TTC549 (cell line): ENCODE measurements around the gene STAC3.

Experiments used
- FAIRE-seq: peaks from 2 replicates; lab custom pipeline; 2012; peaks lifted over from hg19 to GRCh38; lab: Jason Lieb, UNC

Gene STAC3

GRCh38 chr12:57210461-57210860 lies 40.5 kb downstream of the STAC3 start:
- FAIRE-seq = no peak

- no peak for FAIRE-seq
These were observed 41.1 kb downstream of the STAC3 start for GRCh38 chr12:57209916-57210315.

DNA sequence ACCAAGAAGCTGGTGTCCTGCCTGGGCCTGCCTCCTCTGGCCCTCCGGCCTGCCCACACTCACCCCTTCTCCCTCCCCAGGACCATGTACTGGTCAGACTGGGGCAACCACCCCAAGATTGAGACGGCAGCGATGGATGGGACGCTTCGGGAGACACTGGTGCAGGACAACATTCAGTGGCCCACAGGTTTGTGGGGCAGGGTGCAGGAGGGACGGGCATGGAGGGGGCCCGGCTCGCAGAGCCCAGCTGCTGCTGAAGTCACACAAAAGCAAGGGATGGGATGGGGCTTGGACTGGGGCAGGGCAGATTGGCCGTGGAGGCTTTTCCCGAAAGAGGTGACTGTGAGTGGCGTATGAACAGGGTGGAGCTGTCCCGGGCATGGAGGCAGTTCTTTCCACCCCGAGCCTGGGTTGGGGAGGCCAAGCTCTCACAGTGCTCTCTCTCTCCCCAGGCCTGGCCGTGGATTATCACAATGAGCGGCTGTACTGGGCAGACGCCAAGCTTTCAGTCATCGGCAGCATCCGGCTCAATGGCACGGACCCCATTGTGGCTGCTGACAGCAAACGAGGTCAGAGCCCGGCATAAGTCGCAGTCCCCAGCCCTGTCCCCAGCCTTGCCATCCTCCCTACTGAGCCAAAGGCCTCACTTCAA lies 42.2 kb downstream of the STAC3 start:
- no peak for FAIRE-seq

- no peak for FAIRE-seq
These were observed 43.0 kb downstream of the STAC3 start for GRCh38 chr12:57207731-57208630.

GRCh38 chr12:57205931-57206330 lies 45.1 kb downstream of the STAC3 start:
- FAIRE-seq = no peak

DNA sequence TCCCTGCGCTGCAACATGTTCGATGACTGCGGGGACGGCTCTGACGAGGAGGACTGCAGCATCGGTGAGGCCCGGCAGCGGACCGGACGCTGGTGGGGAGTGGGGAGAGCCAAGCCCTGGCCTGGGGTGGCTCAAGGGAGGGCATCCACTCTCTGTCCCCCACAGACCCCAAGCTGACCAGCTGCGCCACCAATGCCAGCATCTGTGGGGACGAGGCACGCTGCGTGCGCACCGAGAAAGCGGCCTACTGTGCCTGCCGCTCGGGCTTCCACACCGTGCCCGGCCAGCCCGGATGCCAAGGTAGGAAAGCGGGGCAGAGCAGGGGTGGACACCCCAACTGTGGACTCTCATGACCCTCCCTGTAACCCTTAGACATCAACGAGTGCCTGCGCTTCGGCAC lies 45.8 kb downstream of the STAC3 start:
- FAIRE-seq = no peak

DNA sequence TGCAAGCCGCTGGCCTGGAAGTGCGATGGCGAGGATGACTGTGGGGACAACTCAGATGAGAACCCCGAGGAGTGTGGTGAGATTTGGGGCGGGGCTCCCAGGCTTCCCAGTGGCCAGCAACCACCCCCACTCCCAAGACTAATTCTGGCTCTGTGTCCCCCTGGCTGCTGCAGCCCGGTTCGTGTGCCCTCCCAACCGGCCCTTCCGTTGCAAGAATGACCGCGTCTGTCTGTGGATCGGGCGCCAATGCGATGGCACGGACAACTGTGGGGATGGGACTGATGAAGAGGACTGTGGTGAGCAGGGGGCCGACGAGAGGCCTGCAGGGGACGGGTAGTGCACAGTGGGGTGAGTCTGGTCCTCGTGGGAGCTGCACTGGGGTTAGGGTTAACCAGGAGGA lies 46.5 kb downstream of the STAC3 start:
- no peak for FAIRE-seq

- FAIRE-seq = no peak
These were observed 47.2 kb downstream of the STAC3 start for GRCh38 chr12:57203791-57204190.

DNA sequence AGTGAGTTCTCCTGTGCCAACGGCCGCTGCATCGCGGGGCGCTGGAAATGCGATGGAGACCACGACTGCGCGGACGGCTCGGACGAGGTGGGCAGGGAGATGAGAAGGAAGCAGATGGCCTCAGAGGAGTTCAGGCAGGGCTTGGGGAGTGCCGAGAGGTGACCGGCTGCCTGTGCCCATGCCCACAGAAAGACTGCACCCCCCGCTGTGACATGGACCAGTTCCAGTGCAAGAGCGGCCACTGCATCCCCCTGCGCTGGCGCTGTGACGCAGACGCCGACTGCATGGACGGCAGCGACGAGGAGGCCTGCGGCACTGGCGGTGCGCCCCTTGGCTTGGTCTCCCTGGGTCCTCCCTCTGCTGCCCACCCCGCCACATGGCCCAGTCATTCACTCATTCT lies 47.8 kb downstream of the STAC3 start:
- no peak for FAIRE-seq

DNA sequence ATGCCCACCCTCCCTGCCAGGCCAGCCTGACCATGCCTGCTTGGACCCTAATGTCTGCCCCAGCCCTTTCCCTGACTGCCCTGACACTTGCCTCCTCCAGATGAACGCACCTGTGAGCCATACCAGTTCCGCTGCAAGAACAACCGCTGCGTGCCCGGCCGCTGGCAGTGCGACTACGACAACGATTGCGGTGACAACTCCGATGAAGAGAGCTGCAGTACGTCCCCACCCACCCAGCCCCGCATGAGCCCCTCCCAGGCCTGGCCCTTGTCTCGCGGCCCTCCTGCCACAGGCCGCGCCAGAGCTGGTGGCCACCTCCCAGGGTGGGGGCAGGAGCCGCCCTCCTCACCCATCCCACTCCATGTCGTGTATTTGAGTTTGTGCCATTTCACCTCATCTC lies 48.7 kb downstream of the STAC3 start:
- no peak for FAIRE-seq

GRCh38 chr12:57201631-57202030 lies 49.4 kb downstream of the STAC3 start:
- no peak for FAIRE-seq

DNA sequence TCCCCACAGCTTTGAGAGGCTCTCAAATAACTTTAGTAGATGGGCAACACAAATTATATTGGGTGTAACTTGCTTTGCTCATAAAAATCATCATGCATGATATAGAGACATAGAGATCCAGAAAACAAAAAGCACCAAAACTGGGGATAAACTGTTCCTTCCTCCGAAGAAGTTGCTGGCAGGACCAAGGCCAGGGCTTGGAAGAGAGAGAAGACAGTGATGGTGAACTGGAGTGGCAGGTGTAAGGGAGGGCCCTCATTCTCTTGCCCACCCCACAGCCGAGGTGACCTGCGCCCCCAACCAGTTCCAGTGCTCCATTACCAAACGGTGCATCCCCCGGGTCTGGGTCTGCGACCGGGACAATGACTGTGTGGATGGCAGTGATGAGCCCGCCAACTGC lies 49.8 kb downstream of the STAC3 start:
- FAIRE-seq = no peak

GRCh38 chr12:57200497-57200896 lies 50.5 kb downstream of the STAC3 start:
- FAIRE-seq = no peak

- no peak for FAIRE-seq
These were observed 51.8 kb downstream of the STAC3 start for GRCh38 chr12:57199191-57199590.

DNA sequence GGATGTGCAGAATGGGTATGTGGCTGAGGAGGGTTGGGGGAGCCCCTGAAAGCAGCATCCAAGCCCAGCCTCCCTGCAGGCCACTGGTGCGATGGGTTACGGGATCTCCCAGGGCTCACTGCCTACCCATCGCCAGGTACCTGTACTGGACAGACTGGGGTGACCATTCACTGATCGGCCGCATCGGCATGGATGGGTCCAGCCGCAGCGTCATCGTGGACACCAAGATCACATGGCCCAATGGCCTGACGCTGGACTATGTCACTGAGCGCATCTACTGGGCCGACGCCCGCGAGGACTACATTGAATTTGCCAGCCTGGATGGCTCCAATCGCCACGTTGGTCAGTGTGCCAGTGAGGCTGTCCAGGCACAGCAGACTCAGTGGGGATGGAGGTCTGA lies 52.7 kb downstream of the STAC3 start:
- no peak for FAIRE-seq

GRCh38 chr12:57196956-57197355 lies 54.0 kb downstream of the STAC3 start:
- no peak for FAIRE-seq

- no peak for FAIRE-seq
These were observed 54.5 kb downstream of the STAC3 start for GRCh38 chr12:57196439-57196838.

GRCh38 chr12:57195611-57196371 lies 55.2 kb downstream of the STAC3 start:
- no peak for FAIRE-seq

GRCh38 chr12:57195186-57195585 lies 55.8 kb downstream of the STAC3 start:
- FAIRE-seq = no peak

- no peak for FAIRE-seq
These were observed 56.7 kb downstream of the STAC3 start for GRCh38 chr12:57194253-57194652.

GRCh38 chr12:57193706-57194245 lies 57.2 kb downstream of the STAC3 start:
- FAIRE-seq = no peak
